WTC11 (cell line): ENCODE data around the gene ICA1L. TPM values are rescaled to one million over a fixed set of nuclear protein-coding genes. Genes with fewer than 3 reads are reported as not detected.

Experiments
- ATAC-seq: fragments of 200-7000 bp; cut with Tn5 transposase; 2 replicates; pipeline ENCODE4 v1.10.0; 2021; ENCODE audit warnings: mild to moderate bottlenecking, moderate library complexity
- CTCF ChIA-PET: fragments of 300-600 bp; sonication (Branson Sonifier 250); formaldehyde crosslinking; loops from one replicate; lab custom pipeline; 2021; ENCODE audit warnings: antibody characterized with exemption; lab: Charles Lee
- POLR2A ChIA-PET: fragments of 350-600 bp; sonication (Branson Sonifier 250); formaldehyde crosslinking; loops from one replicate; lab custom pipeline; 2021; ENCODE audit warnings: antibody characterized with exemption; lab: Charles Lee
- DNase-seq: peaks from one replicate; pipeline ENCODE4 v3.0.0; 2021; ENCODE audit warnings: low spot score
- H3K27ac Mint-ChIP-seq: 2 replicates; pipeline ENCODE4 v1.8.0; 2021; ENCODE audit warnings: mixed read lengths
- H3K27me3 Mint-ChIP-seq: 2 replicates; pipeline ENCODE4 v1.8.0; 2021; ENCODE audit warnings: low read depth, mild to moderate bottlenecking, moderate library complexity, mixed read lengths
- H3K36me3 Mint-ChIP-seq: 2 replicates; pipeline ENCODE4 v1.8.0; 2021; ENCODE audit warnings: mixed read lengths
- H3K4me1 Mint-ChIP-seq: 2 replicates; pipeline ENCODE4 v1.8.0; 2022; ENCODE audit warnings: mixed read lengths
- H3K4me3 Mint-ChIP-seq: 2 replicates; pipeline ENCODE4 v1.8.0; 2021; ENCODE audit warnings: mild to moderate bottlenecking, moderate library complexity, mixed read lengths
- H3K9me3 Mint-ChIP-seq: 2 replicates; pipeline ENCODE4 v1.8.0; 2021; ENCODE audit warnings: mixed read lengths
- ATF1 ChIP-seq: sonication (generic); formaldehyde crosslinking; IDR thresholded peaks from 2 replicates; pipeline ENCODE4 v1.8.1; 2023; ENCODE audit warnings: mild to moderate bottlenecking, moderate library complexity, missing genetic modification reagents
- CBFB ChIP-seq: sonication (generic); formaldehyde crosslinking; IDR thresholded peaks from 2 replicates; pipeline ENCODE4 v1.8.1; 2022; ENCODE audit warnings: mild to moderate bottlenecking, low read depth, missing genetic modification reagents
- E2F4 ChIP-seq: sonication (generic); formaldehyde crosslinking; IDR thresholded peaks from 2 replicates; pipeline ENCODE4 v1.8.1; 2022; ENCODE audit warnings: low read depth, mild to moderate bottlenecking, moderate library complexity, missing genetic modification reagents, borderline replicate concordance
- ELF4 ChIP-seq: sonication (generic); formaldehyde crosslinking; IDR thresholded peaks from 2 replicates; pipeline ENCODE4 v1.8.1; 2022; ENCODE audit warnings: low read depth, mild to moderate bottlenecking, moderate library complexity, missing genetic modification reagents
- ERG ChIP-seq: fragments of 250-450 bp; sonication (Bioruptor Pico); IDR thresholded peaks from 2 replicates; pipeline ENCODE4 v1.8.0; 2021; ENCODE audit warnings: mild to moderate bottlenecking
- FOXK1 ChIP-seq: sonication (generic); formaldehyde crosslinking; IDR thresholded peaks from 2 replicates; pipeline ENCODE4 v1.8.0; 2022; ENCODE audit warnings: mild to moderate bottlenecking, moderate library complexity, missing genetic modification reagents
- GRHL2 ChIP-seq: fragments of 250-450 bp; sonication (Bioruptor Pico); IDR thresholded peaks from 2 replicates; pipeline ENCODE4 v1.8.0; 2022; ENCODE audit warnings: mild to moderate bottlenecking, moderate library complexity; ENCODE audit not compliant: insufficient replicate concordance, severe bottlenecking
- GTF2I ChIP-seq: fragments of 250-450 bp; sonication (Bioruptor Pico); conservative IDR thresholded peaks from 2 replicates; pipeline ENCODE4 v1.4.0; 2021; ENCODE audit warnings: mild to moderate bottlenecking
- HMGXB4 ChIP-seq: sonication (generic); formaldehyde crosslinking; IDR thresholded peaks from 2 replicates; pipeline ENCODE4 v1.8.1; 2023; ENCODE audit warnings: mild to moderate bottlenecking, moderate library complexity, missing genetic modification reagents
- JUN ChIP-seq: sonication (generic); formaldehyde crosslinking; IDR thresholded peaks from 2 replicates; pipeline ENCODE4 v1.8.0; 2023; ENCODE audit warnings: mild to moderate bottlenecking, missing genetic modification reagents
- MXD4 ChIP-seq: fragments of 250-450 bp; sonication (Bioruptor Pico); IDR thresholded peaks from 2 replicates; pipeline ENCODE4 v1.8.0; 2021; ENCODE audit warnings: mild to moderate bottlenecking, moderate library complexity, borderline replicate concordance
- NFATC4 ChIP-seq: fragments of 250-450 bp; sonication (Bioruptor Pico); IDR thresholded peaks from 2 replicates; pipeline ENCODE4 v1.9.0; 2021; ENCODE audit warnings: mild to moderate bottlenecking
- NFYB ChIP-seq: sonication (generic); formaldehyde crosslinking; conservative IDR thresholded peaks from 2 replicates; pipeline ENCODE4 v1.8.0; 2022; ENCODE audit warnings: low read depth, missing genetic modification reagents
- PRRX2 ChIP-seq: fragments of 250-450 bp; sonication (Bioruptor Pico); IDR thresholded peaks from 2 replicates; pipeline ENCODE4 v1.8.0; 2021; ENCODE audit warnings: mild to moderate bottlenecking
- ZBTB21 ChIP-seq: sonication (generic); formaldehyde crosslinking; IDR thresholded peaks from 2 replicates; pipeline ENCODE4 v1.8.1; 2023; ENCODE audit warnings: mild to moderate bottlenecking, missing genetic modification reagents, borderline replicate concordance
- ZNF232 ChIP-seq: sonication (generic); formaldehyde crosslinking; IDR thresholded peaks from 2 replicates; pipeline ENCODE4 v1.8.0; 2022; ENCODE audit warnings: mild to moderate bottlenecking, missing genetic modification reagents
- total RNA-seq: library from RNA; stranded (reverse); gene quantifications from 3 replicates; pipeline ENCODE4 v1.2.3, GENCODE V29; 2021
- TF ChIP-seq, protein P1 (sequence below): sonication (generic); formaldehyde crosslinking; IDR thresholded peaks from 2 replicates; pipeline ENCODE4 v1.8.0; 2023; ENCODE audit warnings: mild to moderate bottlenecking, missing genetic modification reagents
- TF ChIP-seq, protein P2 (sequence below): sonication (generic); formaldehyde crosslinking; IDR thresholded peaks from 2 replicates; pipeline ENCODE4 v1.8.0; 2022; ENCODE audit warnings: mild to moderate bottlenecking, missing genetic modification reagents
- TF ChIP-seq, protein P3 (sequence below): sonication (generic); formaldehyde crosslinking; conservative IDR thresholded peaks from 2 replicates; pipeline ENCODE4 v1.8.1; 2023; ENCODE audit warnings: mild to moderate bottlenecking, low read depth, missing genetic modification reagents, moderate library complexity
- TF ChIP-seq, protein P4 (sequence below): sonication (generic); formaldehyde crosslinking; IDR thresholded peaks from 2 replicates; pipeline ENCODE4 v1.8.0; 2022; ENCODE audit warnings: missing genetic modification reagents

The ICA1L gene
- total RNA-seq, 1 experiment from 2014 or later, result 3.1 TPM

- TF ChIP-seq HMGXB4, result no peak
- no peak for TF ChIP-seq PRRX2 (CRISPR knock-in tag)
- TF ChIP-seq CBFB (CRISPR knock-in tag), result no peak
- no peak for TF ChIP-seq NFATC4
- no peak for TF ChIP-seq ELF4 (CRISPR knock-in tag)
- TF ChIP-seq, protein P1, sequence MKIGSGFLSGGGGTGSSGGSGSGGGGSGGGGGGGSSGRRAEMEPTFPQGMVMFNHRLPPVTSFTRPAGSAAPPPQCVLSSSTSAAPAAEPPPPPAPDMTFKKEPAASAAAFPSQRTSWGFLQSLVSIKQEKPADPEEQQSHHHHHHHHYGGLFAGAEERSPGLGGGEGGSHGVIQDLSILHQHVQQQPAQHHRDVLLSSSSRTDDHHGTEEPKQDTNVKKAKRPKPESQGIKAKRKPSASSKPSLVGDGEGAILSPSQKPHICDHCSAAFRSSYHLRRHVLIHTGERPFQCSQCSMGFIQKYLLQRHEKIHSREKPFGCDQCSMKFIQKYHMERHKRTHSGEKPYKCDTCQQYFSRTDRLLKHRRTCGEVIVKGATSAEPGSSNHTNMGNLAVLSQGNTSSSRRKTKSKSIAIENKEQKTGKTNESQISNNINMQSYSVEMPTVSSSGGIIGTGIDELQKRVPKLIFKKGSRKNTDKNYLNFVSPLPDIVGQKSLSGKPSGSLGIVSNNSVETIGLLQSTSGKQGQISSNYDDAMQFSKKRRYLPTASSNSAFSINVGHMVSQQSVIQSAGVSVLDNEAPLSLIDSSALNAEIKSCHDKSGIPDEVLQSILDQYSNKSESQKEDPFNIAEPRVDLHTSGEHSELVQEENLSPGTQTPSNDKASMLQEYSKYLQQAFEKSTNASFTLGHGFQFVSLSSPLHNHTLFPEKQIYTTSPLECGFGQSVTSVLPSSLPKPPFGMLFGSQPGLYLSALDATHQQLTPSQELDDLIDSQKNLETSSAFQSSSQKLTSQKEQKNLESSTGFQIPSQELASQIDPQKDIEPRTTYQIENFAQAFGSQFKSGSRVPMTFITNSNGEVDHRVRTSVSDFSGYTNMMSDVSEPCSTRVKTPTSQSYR (CRISPR knock-in tag), result no peak
- TF ChIP-seq, protein P2, sequence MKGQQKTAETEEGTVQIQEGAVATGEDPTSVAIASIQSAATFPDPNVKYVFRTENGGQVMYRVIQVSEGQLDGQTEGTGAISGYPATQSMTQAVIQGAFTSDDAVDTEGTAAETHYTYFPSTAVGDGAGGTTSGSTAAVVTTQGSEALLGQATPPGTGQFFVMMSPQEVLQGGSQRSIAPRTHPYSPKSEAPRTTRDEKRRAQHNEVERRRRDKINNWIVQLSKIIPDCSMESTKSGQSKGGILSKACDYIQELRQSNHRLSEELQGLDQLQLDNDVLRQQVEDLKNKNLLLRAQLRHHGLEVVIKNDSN, result no peak
- TF ChIP-seq NFYB (CRISPR knock-in tag), result no peak
Measured at GRCh38 chr2:202758604-202759003, 113.0 kb downstream of the ICA1L start (continued).

DNA sequence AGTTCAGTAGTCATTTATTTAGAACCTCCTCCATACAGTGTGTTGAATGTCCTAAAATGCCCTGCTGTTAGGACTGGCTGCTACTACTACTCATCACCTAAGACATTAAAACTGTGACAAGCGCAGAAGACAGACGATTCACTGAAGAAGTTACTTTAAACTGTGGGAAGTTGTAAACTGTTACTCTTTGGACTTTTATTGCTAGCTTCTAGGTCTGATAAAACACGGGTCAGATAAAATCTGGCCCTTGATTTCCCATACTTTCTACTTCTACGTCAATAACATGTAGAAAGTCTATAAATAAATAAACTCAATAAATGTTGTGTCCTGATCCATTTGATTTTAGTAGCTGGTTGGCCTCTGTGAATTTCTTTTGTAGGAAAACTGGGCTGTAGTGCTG is 113.4 kb downstream of the ICA1L start:
- Mint-ChIP-seq H3K36me3 (peaks cover 28% of the 10 kb centered on the region), H3K9me3 (peaks cover 11% of the 10 kb centered on the region), H3K27me3 (no peaks in the 10 kb centered on the region), H3K4me1 (no peaks in the 10 kb centered on the region)
- CTCF ChIA-PET, result no interaction called here
- TF ChIP-seq GTF2I (CRISPR knock-in tag) (no peak), MXD4 (CRISPR knock-in tag) (no peak), GRHL2 (CRISPR knock-in tag) (no peak), E2F4 (no peak), ZBTB21 (CRISPR knock-in tag) (no peak), CBFB (CRISPR knock-in tag) (no peak), ZNF232 (CRISPR knock-in tag) (no peak), ERG (CRISPR knock-in tag) (no peak), PRRX2 (CRISPR knock-in tag) (no peak), NFYB (CRISPR knock-in tag) (no peak), JUN (CRISPR knock-in tag) (no peak), ATF1 (CRISPR knock-in tag) (no peak), FOXK1 (no peak)
- TF ChIP-seq, protein P3, sequence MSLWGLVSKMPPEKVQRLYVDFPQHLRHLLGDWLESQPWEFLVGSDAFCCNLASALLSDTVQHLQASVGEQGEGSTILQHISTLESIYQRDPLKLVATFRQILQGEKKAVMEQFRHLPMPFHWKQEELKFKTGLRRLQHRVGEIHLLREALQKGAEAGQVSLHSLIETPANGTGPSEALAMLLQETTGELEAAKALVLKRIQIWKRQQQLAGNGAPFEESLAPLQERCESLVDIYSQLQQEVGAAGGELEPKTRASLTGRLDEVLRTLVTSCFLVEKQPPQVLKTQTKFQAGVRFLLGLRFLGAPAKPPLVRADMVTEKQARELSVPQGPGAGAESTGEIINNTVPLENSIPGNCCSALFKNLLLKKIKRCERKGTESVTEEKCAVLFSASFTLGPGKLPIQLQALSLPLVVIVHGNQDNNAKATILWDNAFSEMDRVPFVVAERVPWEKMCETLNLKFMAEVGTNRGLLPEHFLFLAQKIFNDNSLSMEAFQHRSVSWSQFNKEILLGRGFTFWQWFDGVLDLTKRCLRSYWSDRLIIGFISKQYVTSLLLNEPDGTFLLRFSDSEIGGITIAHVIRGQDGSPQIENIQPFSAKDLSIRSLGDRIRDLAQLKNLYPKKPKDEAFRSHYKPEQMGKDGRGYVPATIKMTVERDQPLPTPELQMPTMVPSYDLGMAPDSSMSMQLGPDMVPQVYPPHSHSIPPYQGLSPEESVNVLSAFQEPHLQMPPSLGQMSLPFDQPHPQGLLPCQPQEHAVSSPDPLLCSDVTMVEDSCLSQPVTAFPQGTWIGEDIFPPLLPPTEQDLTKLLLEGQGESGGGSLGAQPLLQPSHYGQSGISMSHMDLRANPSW (CRISPR knock-in tag), result no peak
- TF ChIP-seq, protein P4, sequence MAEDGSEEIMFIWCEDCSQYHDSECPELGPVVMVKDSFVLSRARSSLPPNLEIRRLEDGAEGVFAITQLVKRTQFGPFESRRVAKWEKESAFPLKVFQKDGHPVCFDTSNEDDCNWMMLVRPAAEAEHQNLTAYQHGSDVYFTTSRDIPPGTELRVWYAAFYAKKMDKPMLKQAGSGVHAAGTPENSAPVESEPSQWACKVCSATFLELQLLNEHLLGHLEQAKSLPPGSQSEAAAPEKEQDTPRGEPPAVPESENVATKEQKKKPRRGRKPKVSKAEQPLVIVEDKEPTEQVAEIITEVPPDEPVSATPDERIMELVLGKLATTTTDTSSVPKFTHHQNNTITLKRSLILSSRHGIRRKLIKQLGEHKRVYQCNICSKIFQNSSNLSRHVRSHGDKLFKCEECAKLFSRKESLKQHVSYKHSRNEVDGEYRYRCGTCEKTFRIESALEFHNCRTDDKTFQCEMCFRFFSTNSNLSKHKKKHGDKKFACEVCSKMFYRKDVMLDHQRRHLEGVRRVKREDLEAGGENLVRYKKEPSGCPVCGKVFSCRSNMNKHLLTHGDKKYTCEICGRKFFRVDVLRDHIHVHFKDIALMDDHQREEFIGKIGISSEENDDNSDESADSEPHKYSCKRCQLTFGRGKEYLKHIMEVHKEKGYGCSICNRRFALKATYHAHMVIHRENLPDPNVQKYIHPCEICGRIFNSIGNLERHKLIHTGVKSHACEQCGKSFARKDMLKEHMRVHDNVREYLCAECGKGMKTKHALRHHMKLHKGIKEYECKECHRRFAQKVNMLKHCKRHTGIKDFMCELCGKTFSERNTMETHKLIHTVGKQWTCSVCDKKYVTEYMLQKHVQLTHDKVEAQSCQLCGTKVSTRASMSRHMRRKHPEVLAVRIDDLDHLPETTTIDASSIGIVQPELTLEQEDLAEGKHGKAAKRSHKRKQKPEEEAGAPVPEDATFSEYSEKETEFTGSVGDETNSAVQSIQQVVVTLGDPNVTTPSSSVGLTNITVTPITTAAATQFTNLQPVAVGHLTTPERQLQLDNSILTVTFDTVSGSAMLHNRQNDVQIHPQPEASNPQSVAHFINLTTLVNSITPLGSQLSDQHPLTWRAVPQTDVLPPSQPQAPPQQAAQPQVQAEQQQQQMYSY (CRISPR knock-in tag), result no peak
- TF ChIP-seq, all 79 proteins: peak for 0
- Mint-ChIP-seq H3K4me3 (no peak overlapping the region), H3K27ac (no peak overlapping the region)
- POLR2A ChIA-PET, result interaction anchor here (0.6 kb wide), 1 partner anchor 35 kb away, joined by 3 read pairs; no protein-coding TSS in a partner anchor
- no peak for ATAC-seq
- no peak for DNase-seq
